Uterus (tissue), 4 donors: ENCODE results near the gene IFNLR1. TPM values are rescaled to one million over a fixed set of nuclear protein-coding genes. Genes with fewer than 3 reads are reported as not detected.

Experiments used
- DNase-seq, 2 donors: peaks; one replicate each; pipeline ENCODE4 v3.0.0-alpha.2; 2019 to 2020
- H3K27ac ChIP-seq, 2 donors: fragments of 200-600 bp; sonication (generic); 1 replicate in 1 of 2; 2 replicates in 1 of 2; pipeline ENCODE4 v1.5.1; 2016 to 2018
- H3K27me3 ChIP-seq, 2 donors: fragments of 200-600 bp; sonication (generic); one replicate each; pipeline ENCODE4 v1.5.1; 2018 to 2019; ENCODE audit warnings: control low read depth in 1 of 2
- H3K36me3 ChIP-seq, 2 donors: fragments of 200-600 bp; sonication (generic); one replicate each; pipeline ENCODE4 v1.5.1; 2019; ENCODE audit warnings: control low read depth in 1 of 2
- H3K4me1 ChIP-seq, 2 donors: fragments of 200-600 bp; sonication (generic); one replicate each; pipeline ENCODE4 v1.5.1; 2018 to 2019; ENCODE audit warnings: control low read depth in 1 of 2
- H3K4me3 ChIP-seq, 2 donors: fragments of 200-600 bp; sonication (generic); 1 replicate in 1 of 2; 2 replicates in 1 of 2; pipeline ENCODE4 v1.5.1; 2018 to 2019; ENCODE audit warnings: mild to moderate bottlenecking in 1 of 2
- H3K9me3 ChIP-seq, 2 donors: fragments of 200-600 bp; sonication (generic); one replicate each; pipeline ENCODE4 v1.5.1; 2019; ENCODE audit warnings: control low read depth in 1 of 2
- CTCF ChIP-seq, 4 experiments: fragments of 200-600 bp in 2 of 4; fragments of 450-650 bp in 2 of 4; sonication (generic) in 2 of 4; IDR thresholded peaks; one replicate each; pipeline ENCODE4 v1.5.1; 2016 to 2019; ENCODE audit warnings: antibody characterized with exemption in 4 of 4, mild to moderate bottlenecking in 2 of 4, moderate library complexity in 1 of 4
- POLR2A ChIP-seq, 2 donors: fragments of 450-650 bp; IDR thresholded peaks; one replicate each; pipeline ENCODE4 v1.6.1; 2016; ENCODE audit warnings: antibody characterized with exemption in 2 of 2, mild to moderate bottlenecking in 1 of 2, moderate library complexity in 1 of 2
- intact Hi-C: fragments of 100-400 bp; cut with DNase I; formaldehyde crosslinking; loops from one replicate; pipeline ENCODE4 v1.15.1; 2023; ENCODE audit warnings: low total_unique reads
- total RNA-seq, 4 donors: library from RNA; depleted of rRNA in 3 of 4; stranded (reverse); fragments of >200 nt in 3 of 4; gene quantifications; one replicate each; pipeline versions ENCODE4 v1.1.0 to v1.2.4, GENCODE V29; 2014 to 2023
- donor health status: DM: yes; HTN: yes; CAD: no.

Gene IFNLR1
- total RNA-seq, 4 donors from 2014 or later: 0.29 to 2.6 (median 1.3) TPM; not detected in 1

GRCh38 chr1:24165500-24165899, 21.6 kb downstream of the IFNLR1 start:
- TF ChIP-seq CTCF (IDR thresholded peaks at IDR 0.05): no peak
- no peak for TF ChIP-seq POLR2A (IDR thresholded peaks at IDR 0.05)
- intact Hi-C loops: no loop called here
- Histone ChIP-seq H3K27ac (no peak overlapping the region), H3K4me3 (no peak overlapping the region), H3K4me1 (no peaks in the 10 kb centered on the region), H3K27me3 (no peaks in the 10 kb centered on the region), H3K36me3 (no peaks in the 10 kb centered on the region), H3K9me3 (no peaks in the 10 kb centered on the region)
- no peak for DNase-seq

- no peaks in the 10 kb centered on the region for H3K4me1 ChIP-seq
- DNase-seq: no peak
- no peak overlapping the region for H3K27ac ChIP-seq
- no peak overlapping the region for H3K4me3 ChIP-seq
- intact Hi-C loops: no loop called here
- no peaks in the 10 kb centered on the region for H3K9me3 ChIP-seq
- H3K27me3 ChIP-seq: no peaks in the 10 kb centered on the region
- no peaks in the 10 kb centered on the region for H3K36me3 ChIP-seq
- TF ChIP-seq POLR2A (IDR thresholded peaks at IDR 0.05) (no peak), CTCF (IDR thresholded peaks at IDR 0.05) (no peak)
These were observed 23.1 kb downstream of the IFNLR1 start for GRCh38 chr1:24164004-24164403.

- H3K27me3 ChIP-seq: no peaks in the 10 kb centered on the region
- no peak for TF ChIP-seq CTCF (IDR thresholded peaks at IDR 0.05)
- no peak for TF ChIP-seq POLR2A (IDR thresholded peaks at IDR 0.05)
- no peak overlapping the region for H3K27ac ChIP-seq
- DNase-seq: no peak
- intact Hi-C loops: no loop called here
- H3K4me1 ChIP-seq: no peaks in the 10 kb centered on the region
- H3K4me3 ChIP-seq: no peak overlapping the region
- H3K36me3 ChIP-seq: no peaks in the 10 kb centered on the region
- no peaks in the 10 kb centered on the region for H3K9me3 ChIP-seq
These were observed 24.9 kb downstream of the IFNLR1 start for GRCh38 chr1:24162201-24162600.

- TF ChIP-seq CTCF (IDR thresholded peaks at IDR 0.05) (no peak), POLR2A (IDR thresholded peaks at IDR 0.05) (no peak)
- no peaks in the 10 kb centered on the region for H3K9me3 ChIP-seq
- H3K4me3 ChIP-seq: no peak overlapping the region
- no peak overlapping the region for H3K27ac ChIP-seq
- H3K36me3 ChIP-seq: no peaks in the 10 kb centered on the region
- no peaks in the 10 kb centered on the region for H3K4me1 ChIP-seq
- DNase-seq: no peak
- intact Hi-C loops: no loop called here
- no peaks in the 10 kb centered on the region for H3K27me3 ChIP-seq
These were observed 25.8 kb downstream of the IFNLR1 start for GRCh38 chr1:24161270-24161669.

- no peaks in the 10 kb centered on the region for H3K36me3 ChIP-seq
- DNase-seq: no peak
- H3K27me3 ChIP-seq: no peaks in the 10 kb centered on the region
- H3K4me3 ChIP-seq: no peak overlapping the region
- TF ChIP-seq POLR2A (IDR thresholded peaks at IDR 0.05) (no peak), CTCF (IDR thresholded peaks at IDR 0.05) (no peak)
- no peaks in the 10 kb centered on the region for H3K9me3 ChIP-seq
- no peaks in the 10 kb centered on the region for H3K4me1 ChIP-seq
- H3K27ac ChIP-seq: no peak overlapping the region
- intact Hi-C loops: no loop called here
These were observed 27.7 kb downstream of the IFNLR1 start for GRCh38 chr1:24159366-24159765.
